ENCODE results near the gene CD46. TPM values are rescaled to one million over a fixed set of nuclear protein-coding genes. Genes with fewer than 3 reads are reported as not detected.

The CD46 gene
- total and polyA plus RNA-seq, 10 donors = 63.4 to 218 (median 185) TPM

GRCh38 chr1:207838156-207839082 is 86.6 kb downstream of the CD46 start:
- H3K27me3 ChIP-seq (replicated peaks in 1 of 7) = no peaks in the 10 kb centered on the region
- peaks cover 41 to 100% (median 80%) of the 10 kb centered on the region in 6 donors for H3K4me1 ChIP-seq
- no peak for DNase-seq
- H3K27ac ChIP-seq = peak overlapping the region in 7 of 8 donors; percentile 7 to 98 (median 60)
- intact Hi-C loops (cut with DNase I; ENCODE audit: low total_unique reads) = no loop called here
- peaks cover 0 to 78% (median 2%) of the 10 kb centered on the region in 6 donors for H3K36me3 ChIP-seq
- 70 to 80% (median 73%) methylated on average over 15 of the region's 15 CpGs for WGBS, 5 donors
- TF ChIP-seq CTCF (IDR thresholded peaks at IDR 0.05 in 8 of 11, conservative IDR thresholded peaks at IDR 0.05 in 3 of 11) (no peak), POLR2A (IDR thresholded peaks at IDR 0.05) (no peak), POLR2AphosphoS5 (IDR thresholded peaks at IDR 0.05) (peak; percentile 18 to 65 (median 21))
- H3K4me3 ChIP-seq = no peak overlapping the region
- no peaks in the 10 kb centered on the region for H3K9me3 ChIP-seq

GRCh38 chr1:207839083-207839413 is 87.2 kb downstream of the CD46 start:
- H3K27ac ChIP-seq = peak overlapping the region in 7 of 8 donors; percentile 7 to 98 (median 60)
- H3K27me3 ChIP-seq (replicated peaks in 1 of 7) = no peaks in the 10 kb centered on the region
- no peak overlapping the region for H3K4me3 ChIP-seq
- intact Hi-C loops (cut with DNase I; ENCODE audit: low total_unique reads) = no loop called here
- H3K9me3 ChIP-seq = no peaks in the 10 kb centered on the region
- peaks cover 36 to 100% (median 80%) of the 10 kb centered on the region in 6 donors for H3K4me1 ChIP-seq
- no peak for DNase-seq
- TF ChIP-seq CTCF (IDR thresholded peaks at IDR 0.05 in 8 of 11, conservative IDR thresholded peaks at IDR 0.05 in 3 of 11) (no peak), POLR2A (IDR thresholded peaks at IDR 0.05) (no peak), POLR2AphosphoS5 (IDR thresholded peaks at IDR 0.05) (no peak)
- peaks cover 0 to 84% (median 2%) of the 10 kb centered on the region in 6 donors for H3K36me3 ChIP-seq

GRCh38 chr1:207840380-207840779 is 88.5 kb downstream of the CD46 start:
- intact Hi-C loops (cut with DNase I; ENCODE audit: low total_unique reads) = no loop called here

More at GRCh38 chr1:207840380-207840779, 88.5 kb downstream of the CD46 start:
- peak overlapping the region in 2 of 8 donors; percentile 33 to 98 for H3K27ac ChIP-seq
- no peaks in the 10 kb centered on the region for H3K9me3 ChIP-seq
- whole genome bisulfite sequencing, 5 donors = 88 to 100% (median 93%) methylated on average over 1 to 2 of the region's 2 CpGs; no CpG with 5 or more reads in 1 of the 5 donors
- DNase-seq = no peak
- peaks cover 0 to 81% (median 2%) of the 10 kb centered on the region in 6 donors for H3K36me3 ChIP-seq
- TF ChIP-seq POLR2A (IDR thresholded peaks at IDR 0.05) (no peak), CTCF (IDR thresholded peaks at IDR 0.05 in 8 of 11, conservative IDR thresholded peaks at IDR 0.05 in 3 of 11) (no peak), POLR2AphosphoS5 (IDR thresholded peaks at IDR 0.05) (no peak)
- no peak overlapping the region for H3K4me3 ChIP-seq
- H3K27me3 ChIP-seq (replicated peaks in 1 of 7) = no peaks in the 10 kb centered on the region
- peaks cover 43 to 100% (median 82%) of the 10 kb centered on the region in 6 donors for H3K4me1 ChIP-seq
